SKM-1 (cell line): Measurements from ENCODE around the gene SRP68.

Source experiments
- DNase-seq: peaks from one replicate; lab custom pipeline; 2025; ENCODE audit not compliant: unreplicated experiment; lab: John Stamatoyannopoulos, UW

SRP68 gene

GRCh38 chr17:76000016-76000754 lies 72.1 kb downstream of the SRP68 start:
- DNase-seq: no peak

GRCh38 chr17:75998327-75998795 lies 74.0 kb downstream of the SRP68 start:
- DNase-seq: no peak

GRCh38 chr17:75996665-75997590 lies 75.4 kb downstream of the SRP68 start:
- peak; percentile 78 for DNase-seq

GRCh38 chr17:75995385-75995925 lies 76.9 kb downstream of the SRP68 start:
- DNase-seq: no peak

GRCh38 chr17:75994802-75995370 lies 77.4 kb downstream of the SRP68 start:
- no peak for DNase-seq

- no peak for DNase-seq
These were observed 80.9 kb downstream of the SRP68 start for GRCh38 chr17:75991396-75991795.
